ENCODE data around the gene WDFY3.

WDFY3 gene

DNA sequence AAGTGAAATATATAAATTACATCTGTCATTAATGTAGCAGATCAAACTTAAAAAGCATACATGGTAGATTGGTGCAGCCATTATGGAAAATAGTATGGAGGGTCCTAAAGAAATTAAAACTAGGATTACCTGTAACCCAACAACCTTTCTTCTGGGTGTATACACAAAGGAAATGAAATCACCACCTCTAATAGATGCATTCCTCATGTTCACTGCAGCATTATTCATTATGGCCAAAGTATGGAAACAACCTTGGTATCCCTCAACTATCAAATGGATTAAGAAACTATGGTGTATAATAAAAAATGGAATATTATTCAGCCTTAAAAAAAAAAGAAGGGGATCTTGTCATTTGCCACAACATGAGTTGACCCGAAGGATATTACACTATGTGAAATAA lies 13.7 kb downstream of the WDFY3 start:
- DNase-seq (ENCODE audit: low read depth in 2 of 2, low spot score in 1 of 2) = no peak

DNA sequence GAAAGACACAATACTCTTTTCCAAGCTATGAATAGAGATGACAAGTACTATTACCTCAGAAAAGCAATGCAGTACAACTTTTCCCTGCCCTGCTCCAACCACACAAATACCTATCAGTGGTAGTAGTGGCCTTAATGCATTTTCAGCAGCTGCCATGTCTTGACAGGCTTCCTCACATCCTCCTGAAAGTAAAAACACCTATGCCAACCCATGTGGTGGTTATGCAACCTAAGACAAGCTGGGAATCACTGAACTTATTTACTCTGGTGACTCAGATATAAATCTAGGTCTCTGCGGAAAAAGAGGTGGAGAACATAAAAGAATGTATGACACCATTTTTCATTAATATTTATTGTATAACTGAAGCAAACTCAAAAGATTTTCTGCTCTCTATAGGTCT lies 14.5 kb downstream of the WDFY3 start:
- no peak for DNase-seq (ENCODE audit: low read depth in 2 of 2, low spot score in 1 of 2)

GRCh38 chr4:84948056-84948455 lies 18.4 kb downstream of the WDFY3 start:
- DNase-seq (ENCODE audit: low read depth in 2 of 2, low spot score in 1 of 2) = no peak

DNA sequence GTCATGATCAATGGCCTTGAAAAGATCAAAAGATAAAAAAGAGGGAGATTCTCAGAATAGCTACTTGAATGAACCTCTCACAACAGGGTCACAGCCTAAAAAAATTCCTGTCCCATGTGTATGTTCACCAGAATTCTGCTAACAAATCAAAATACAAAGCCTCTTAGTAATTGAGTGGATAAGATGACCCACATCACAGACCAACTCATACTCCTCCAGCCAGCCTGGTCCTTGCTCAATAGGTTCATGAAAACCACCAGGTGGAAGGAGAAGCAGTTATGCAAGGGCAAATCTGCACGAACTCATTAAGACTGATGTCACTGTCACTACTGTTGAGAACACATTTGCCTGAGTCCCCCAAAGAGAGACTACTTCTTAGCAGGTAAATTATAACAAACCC lies 21.5 kb downstream of the WDFY3 start:
- DNase-seq (ENCODE audit: low read depth in 2 of 2, low spot score in 1 of 2) = no peak

GRCh38 chr4:84940960-84941359 lies 25.5 kb downstream of the WDFY3 start:
- no peak for DNase-seq (ENCODE audit: low read depth in 2 of 2, low spot score in 1 of 2)

DNA sequence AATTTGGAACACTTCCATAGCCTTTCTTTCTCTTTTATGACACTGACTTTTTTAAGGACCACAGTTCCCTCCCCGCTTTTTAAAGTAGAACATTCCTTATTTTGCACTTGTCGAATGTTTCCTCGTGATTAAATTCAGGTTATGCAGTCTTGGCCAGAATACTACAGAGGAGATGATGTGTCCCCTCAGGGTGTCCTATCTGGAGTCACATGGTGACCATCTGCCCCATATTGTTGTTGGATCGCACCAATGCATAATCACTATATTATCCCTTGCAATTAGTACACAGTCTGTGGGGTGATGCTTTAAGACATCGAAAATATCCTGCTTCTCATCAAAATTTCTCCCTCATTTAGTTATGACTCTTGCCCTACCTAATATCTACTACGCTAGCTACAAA lies 27.4 kb downstream of the WDFY3 start:
- no peak for DNase-seq (ENCODE audit: low read depth in 2 of 2, low spot score in 1 of 2)

GRCh38 chr4:84938316-84938715 lies 28.2 kb downstream of the WDFY3 start:
- no peak for DNase-seq (ENCODE audit: low read depth in 2 of 2, low spot score in 1 of 2)

DNA sequence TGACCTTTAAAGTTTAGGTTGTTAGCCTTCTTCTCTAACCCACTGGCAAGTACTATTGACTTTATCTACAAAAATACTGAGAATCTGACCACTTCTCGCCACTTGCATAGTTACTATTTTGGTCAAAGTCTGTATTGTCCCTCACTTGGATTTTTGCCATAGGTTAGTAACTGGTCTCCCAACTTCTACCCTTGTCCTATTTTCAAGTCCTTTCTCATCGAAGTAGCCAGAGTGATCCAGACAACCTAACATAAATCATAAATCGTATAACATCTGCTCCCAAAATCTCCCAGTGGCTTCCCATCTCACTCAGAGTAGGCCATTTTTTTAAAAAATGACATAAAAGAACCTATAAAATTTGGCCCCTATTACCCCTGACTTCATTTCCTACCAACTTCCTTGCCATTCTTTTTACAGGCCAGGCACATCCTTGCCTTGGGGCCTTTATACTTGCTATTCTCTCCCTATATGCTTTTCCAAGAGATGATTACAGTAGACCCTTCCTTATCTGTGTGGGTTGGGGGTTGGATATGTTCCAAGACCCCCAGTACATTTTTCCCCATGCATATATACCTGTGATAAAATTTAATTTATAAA lies 29.0 kb downstream of the WDFY3 start:
- DNase-seq (ENCODE audit: low read depth in 2 of 2, low spot score in 1 of 2) = no peak

DNA sequence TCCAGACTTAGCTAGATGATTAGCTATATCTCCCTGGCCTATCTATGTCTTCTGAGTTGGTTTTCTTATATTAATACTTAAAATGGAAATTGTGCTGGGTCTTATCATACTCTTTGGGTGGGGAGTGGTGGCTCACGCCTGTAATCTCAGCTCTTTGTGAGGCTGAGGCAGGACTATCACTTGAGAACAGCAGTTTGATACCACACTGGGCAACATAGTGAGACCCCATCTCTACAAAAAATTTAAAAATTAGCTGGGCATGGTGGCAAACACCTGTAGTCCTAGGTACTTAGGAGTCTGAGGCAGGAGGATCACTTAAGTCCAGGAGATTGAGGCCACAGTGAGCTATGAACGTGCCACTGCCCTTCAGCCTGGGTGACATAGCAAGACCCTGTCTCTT lies 30.4 kb downstream of the WDFY3 start:
- no peak for DNase-seq (ENCODE audit: low read depth in 2 of 2, low spot score in 1 of 2)

GRCh38 chr4:84932462-84932861 lies 34.0 kb downstream of the WDFY3 start:
- no peak for DNase-seq (ENCODE audit: low read depth in 2 of 2, low spot score in 1 of 2)

DNA sequence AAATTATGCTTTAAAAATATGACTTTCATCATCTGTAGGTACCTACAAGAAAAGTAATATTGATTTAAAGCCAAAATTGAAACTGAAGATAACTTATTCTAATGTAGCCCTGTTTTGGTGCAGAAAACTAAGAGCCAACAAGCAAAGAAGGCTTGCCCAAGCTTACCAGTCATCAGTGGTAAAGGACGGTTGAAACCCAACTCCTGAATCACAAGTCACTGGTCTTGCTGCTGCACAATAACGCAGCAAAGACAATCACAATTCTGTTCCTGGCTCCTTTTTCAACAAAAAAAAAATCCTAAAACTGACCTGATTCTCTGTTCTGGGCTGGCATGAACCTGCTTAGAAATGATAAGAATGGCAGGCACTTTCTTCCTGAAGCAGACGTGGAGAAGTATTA lies 34.5 kb downstream of the WDFY3 start:
- no peak for DNase-seq (ENCODE audit: low read depth in 2 of 2, low spot score in 1 of 2)

GRCh38 chr4:84931274-84931673 lies 35.2 kb downstream of the WDFY3 start:
- DNase-seq (ENCODE audit: low read depth in 2 of 2, low spot score in 1 of 2) = no peak

DNA sequence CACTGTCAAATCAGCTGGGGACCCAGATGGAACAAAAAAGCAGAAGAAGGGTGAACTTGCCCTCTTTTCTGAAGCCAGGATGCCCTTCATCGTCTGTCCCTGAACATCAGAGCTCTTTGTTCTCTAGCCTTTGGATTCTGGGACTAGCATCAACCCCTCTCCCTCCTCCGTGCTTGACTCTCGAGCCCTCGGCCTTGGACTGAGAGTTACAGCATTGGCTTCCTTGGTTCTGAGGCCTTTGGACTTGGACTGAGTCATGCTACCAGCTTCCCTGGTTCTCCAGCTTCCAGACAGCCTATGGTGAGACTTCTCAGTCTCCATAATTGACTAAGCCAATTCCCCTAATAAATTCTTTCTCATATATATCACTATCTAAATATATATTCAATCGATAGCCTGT lies 38.4 kb downstream of the WDFY3 start:
- no peak for DNase-seq (ENCODE audit: low read depth in 2 of 2, low spot score in 1 of 2)

DNA sequence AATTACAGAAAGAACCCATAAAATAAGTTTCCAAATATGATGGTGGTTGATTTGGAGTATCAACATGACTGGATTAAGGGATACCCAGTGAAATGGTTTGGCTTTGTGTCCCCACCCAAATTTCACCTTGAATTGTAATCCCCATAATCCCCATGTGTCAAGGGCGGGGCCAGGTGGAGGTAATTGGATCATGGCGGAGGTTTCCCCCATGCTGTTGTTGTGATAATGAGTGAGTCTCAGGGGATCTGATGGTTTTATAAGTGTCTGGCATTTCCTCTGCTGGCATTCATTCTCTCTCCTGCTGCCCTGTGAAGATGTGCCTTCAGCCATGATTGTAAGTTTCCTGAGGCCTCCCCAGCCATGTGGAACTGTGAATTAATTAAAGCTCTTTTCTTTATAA lies 39.1 kb downstream of the WDFY3 start:
- DNase-seq (ENCODE audit: low read depth in 2 of 2, low spot score in 1 of 2) = no peak

DNA sequence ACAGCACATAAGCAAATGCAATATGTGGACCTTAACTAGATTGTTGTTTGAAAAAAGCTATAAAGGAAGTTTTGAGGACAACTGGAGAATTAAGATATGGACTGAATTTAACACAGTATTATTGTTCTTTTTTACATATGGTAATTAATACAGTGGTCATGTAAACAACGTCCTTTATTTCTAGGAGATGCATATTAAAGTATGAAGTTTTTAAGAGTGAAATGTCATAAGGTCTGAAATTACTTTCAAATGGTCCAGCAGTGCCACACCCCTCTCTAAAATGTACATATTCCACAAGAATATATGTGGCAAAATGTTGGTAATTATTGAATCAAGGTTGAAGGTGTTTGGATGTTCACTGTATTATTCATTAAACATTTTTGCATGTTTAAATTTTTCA lies 40.9 kb downstream of the WDFY3 start:
- no peak for DNase-seq (ENCODE audit: low read depth in 2 of 2, low spot score in 1 of 2)

GRCh38 chr4:84924434-84924833 lies 42.1 kb downstream of the WDFY3 start:
- DNase-seq (ENCODE audit: low read depth in 2 of 2, low spot score in 1 of 2) = no peak

- DNase-seq (ENCODE audit: low read depth in 2 of 2, low spot score in 1 of 2) = no peak
Measured at GRCh38 chr4:84920617-84921016, 45.9 kb downstream of the WDFY3 start.

DNA sequence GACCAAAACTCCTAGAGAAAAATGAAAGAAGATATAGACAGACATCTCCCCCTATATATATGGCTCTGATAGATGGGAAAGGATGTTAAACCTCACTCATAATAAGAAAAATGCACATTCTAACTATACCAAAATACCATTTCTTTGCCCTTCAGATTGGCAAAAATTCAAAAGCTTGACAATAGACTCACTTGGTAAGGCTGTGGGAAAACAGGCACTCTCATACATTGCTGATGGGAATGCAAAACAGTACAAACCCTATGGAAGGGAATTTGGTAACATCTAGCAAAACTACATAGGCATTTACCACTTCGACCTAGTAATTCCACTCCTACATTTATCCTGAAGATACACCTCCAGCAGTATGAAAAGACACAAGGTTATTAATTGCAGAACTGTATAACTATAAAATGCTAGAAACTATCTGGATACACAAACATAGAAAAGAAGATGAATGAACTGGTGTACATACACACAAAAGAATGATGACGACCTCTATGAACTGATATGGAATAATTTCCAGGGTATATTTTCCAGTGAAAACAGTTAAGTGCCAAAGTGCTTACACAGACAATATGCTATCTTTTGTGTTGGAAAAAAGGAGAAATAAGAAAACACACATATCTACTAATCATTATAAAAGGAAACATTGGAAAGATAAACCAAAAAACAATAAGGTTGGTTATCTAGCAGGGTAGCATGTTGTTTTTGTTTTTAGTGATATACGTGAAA lies 48.5 kb downstream of the WDFY3 start:
- no peak for DNase-seq (ENCODE audit: low read depth in 2 of 2, low spot score in 1 of 2)

GRCh38 chr4:84917086-84917821 lies 49.2 kb downstream of the WDFY3 start:
- DNase-seq (ENCODE audit: low read depth in 2 of 2, low spot score in 1 of 2) = no peak

GRCh38 chr4:84916227-84916626 lies 50.3 kb downstream of the WDFY3 start:
- no peak for DNase-seq (ENCODE audit: low read depth in 2 of 2, low spot score in 1 of 2)

- no peak for DNase-seq (ENCODE audit: low read depth in 2 of 2, low spot score in 1 of 2)
Measured at GRCh38 chr4:84915396-84915780, 51.1 kb downstream of the WDFY3 start.

DNA sequence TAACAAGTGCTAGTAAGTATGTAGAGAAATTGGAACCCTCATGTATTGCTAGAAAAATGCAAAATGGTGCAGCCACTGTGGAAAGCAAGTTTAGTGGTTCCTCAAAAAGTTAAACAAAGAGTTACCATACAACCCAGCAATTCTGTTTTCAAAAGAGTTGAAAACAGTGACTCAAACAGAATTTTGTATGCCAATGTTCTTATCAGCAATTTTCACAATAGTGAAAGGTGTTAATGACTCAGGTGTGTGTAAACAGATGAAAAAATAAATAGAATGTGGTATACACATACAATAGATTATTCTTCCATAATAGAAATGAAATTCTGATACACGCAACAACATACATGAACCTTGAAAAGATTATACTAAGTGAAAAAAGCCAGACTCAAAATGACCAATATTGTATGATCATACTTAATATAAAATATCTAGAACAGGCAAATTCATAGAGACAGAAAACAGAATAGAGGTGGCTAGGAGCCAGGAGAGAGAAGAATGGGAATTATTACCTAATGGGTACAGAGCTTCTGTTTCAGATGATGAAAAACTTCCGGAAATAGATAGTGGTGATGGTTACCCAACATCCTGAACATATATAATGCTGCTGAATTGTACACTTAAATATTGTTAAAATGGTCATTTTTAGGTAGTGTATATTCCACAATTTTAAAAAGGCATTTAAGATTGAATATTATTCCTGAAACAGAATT lies 51.6 kb downstream of the WDFY3 start:
- no peak for DNase-seq (ENCODE audit: low read depth in 2 of 2, low spot score in 1 of 2)

Data from stimulated activated CD8-positive, alpha-beta memory T cell treated with anti-CD3 and anti-CD28 coated beads, Interleukin-4, amount 100 ng/mL, for 1 hour (primary cell).